ENCODE measurements around the gene DLGAP4. TPM values are rescaled to one million over a fixed set of nuclear protein-coding genes. Genes with fewer than 3 reads are reported as not detected.
"Not testable (repeated sequence)": the region's sequence is repeated elsewhere in the genome, so short reads cannot be mapped to it uniquely, and the experiment has no call there.

DLGAP4 gene
- total RNA-seq, 1 donor from 2014 or later, result 47.4 TPM

DNA sequence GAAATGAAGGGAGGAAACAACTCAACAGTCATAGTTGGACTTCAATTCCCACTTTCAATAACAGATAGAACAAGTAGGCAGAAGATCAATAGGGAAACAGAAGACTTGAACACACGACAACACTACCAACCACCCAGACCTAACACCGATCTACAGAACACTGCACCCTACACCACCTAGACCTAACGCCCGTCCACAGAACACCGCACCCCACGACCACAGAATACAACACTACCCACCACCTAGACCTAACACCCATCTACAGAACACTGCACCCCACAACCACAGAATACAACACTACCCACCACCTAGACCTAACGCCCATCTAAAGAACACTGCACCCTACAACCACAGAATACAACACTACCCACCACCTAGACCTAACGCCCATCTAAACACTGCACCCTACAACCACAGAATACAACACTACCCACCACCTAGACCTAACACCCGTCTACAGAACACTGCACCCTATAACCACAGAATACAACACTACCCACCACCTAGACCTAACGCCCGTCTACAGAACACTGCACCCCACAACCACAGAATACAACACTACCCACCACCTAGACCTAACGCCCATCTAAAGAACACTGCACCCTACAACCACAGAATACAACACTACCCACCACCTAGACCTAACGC lies 258.1 kb downstream of the DLGAP4 start:
- DNase-seq (ENCODE audit: low read depth), result not testable (repeated sequence)

DNA sequence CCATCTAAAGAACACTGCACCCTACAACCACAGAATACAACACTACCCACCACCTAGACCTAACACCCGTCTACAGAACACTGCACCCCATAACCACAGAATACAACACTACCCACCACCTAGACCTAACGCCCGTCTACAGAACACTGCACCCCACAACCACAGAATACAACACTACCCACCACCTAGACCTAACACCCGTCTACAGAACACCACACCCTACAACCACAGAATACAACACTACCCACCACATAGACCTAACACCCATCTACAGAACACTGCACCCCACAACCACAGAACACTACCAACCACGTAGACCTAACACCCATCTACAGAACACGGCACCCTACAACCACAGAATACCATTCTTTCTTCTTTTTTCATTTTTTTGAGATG lies 258.6 kb downstream of the DLGAP4 start:
- not testable (repeated sequence) for DNase-seq (ENCODE audit: low read depth)

DNA sequence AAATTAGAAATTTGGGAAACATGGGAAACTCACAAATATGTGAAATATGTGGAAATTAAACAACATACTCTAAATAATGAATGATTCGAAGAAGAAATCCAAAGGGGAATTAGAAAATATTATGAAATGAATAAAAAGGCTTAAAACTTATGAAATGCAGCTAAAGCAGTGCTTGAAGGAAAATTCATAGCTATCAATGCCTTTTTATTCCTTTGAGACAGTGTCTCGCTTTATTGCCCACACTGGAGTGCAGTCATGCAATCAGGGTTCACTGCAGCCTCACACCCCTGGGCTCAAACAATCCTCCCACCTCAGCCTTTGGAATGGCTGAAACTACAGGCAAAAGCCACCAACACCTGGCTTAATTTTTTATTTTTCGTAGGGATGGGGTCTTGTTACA lies 259.4 kb downstream of the DLGAP4 start:
- DNase-seq (ENCODE audit: low read depth), result no peak

DNA sequence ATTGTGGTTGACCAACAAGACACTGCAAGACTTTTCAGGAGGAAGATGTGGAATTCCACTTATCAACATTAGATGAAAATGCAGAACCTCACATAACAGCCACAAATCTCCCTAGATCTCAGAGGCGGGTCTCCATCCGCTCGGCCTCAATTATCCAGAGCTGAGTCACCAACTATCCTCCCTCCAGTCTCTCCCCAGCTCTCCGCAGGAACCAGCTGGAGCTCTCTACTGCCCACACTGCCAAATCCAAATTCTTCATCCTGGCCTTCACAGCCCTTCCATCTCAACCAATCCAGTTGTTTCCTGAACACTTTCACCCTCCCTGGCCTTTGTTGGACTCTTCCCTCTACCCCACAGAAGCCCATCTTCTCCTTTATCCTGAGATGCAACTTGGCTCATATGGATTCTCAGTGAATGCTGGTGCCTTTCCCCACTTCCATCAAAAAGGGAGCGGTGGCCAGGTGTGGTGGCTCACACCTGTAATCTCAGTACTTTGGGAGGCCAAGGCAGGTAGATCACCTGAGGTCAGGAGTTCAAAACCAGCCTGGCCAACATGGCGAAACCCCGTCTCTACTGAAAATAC lies 263.8 kb downstream of the DLGAP4 start:
- DNase-seq (ENCODE audit: low read depth), result no peak

DNA sequence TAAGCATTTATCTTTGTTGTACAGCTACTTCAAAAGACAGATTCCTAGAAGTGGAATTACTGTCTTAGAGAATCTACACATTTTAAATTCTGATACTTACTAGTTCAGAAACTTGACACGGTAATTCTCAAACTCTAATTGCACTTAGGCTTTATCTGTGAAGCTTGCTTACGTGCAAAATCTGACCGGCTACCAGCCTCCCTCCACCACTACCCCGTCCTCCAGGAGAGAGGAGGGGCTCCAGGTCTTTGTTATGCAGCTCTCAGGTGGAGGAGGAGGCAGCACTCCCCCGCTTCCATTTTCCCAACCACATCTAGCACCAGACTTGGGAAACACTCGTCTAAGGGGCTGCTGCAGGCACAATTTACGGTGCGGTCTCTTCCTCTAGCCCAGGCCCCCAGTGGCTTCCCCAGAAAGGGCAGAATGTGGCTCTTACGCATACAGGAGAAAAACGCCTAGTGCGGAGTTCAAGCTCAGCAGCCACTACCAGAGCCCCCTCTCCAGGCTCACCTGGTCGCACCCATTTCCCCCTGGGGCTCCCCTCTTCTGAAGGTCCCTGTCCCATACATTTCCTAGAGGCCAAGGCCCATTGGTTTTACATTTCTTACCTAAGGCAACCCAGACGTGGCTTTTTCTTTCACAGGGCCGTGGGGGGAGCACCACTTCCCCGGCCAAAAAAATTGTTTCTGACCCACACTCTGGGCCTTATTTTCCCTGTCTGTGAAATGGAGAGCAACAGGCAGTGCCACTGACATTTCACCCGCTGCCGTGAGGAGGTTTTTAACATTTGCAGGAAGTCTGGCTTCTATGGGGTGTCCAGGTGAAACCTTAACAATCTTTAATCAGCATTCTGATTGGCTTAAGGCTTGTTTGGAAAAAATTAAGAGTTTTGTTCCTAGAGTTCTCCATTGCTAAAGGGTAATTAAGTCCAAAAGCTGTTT lies 265.7 kb downstream of the DLGAP4 start:
- DNase-seq (ENCODE audit: low read depth), result no peak

DNA sequence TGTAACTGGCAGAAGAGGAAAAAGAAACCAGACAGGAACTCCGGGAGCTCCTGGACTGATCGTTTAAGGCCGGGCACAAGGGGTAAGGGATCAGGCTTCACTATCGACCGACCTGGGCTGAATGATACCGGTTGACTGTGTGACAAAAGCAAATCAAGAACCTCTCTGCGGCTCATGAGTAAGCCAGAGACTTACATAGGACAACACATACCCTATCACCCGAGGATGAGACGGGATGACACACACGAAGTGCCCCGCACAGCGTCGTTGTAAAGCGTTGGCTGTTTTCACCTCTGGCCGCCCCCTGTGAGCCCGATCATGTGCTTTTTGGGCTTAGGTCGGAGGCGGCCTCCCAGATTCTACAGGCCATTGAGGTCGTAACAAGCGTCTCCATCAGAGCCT lies 266.6 kb downstream of the DLGAP4 start:
- peak; percentile 39 for DNase-seq (ENCODE audit: low read depth)

DNA sequence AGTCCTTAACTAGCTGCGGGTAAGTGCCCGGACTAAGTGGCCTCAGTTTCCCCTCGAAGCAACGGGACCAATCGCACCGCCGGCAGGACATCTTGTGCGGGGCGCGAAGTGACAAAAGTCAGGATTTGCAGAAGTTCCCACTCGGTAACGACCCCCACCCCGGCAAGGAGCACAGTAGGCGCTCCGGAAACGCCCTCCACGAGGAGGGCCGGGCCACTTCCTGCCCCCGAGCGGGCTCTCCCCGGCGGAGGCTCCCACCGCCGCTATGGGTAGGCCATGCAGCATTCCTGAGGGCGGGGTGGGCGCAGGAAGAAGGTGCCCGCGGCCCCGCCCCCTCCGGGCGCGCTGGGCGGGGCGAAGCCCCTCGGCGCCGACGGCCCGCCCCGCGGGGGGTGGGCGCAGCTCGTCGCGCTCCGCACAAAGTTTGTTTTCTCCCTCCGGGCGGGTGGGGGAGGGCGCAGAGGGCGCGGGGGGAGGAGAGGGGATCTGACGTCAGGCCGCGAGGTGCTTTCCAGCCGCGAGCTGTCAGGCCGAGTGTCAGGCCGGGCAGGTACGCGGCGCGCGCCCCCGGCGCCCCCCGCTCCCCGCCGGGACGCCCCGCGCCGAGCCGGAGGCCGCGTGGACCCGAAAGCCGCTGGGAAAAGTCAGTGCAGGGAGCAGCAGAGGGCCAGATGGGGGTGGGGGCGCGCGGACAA lies 267.1 kb downstream of the DLGAP4 start, which contains the start of gene TGIF2:
Gene TGIF2 (plus strand): TSS at position 495 of the 695 bp plus-strand sequence. CDS start 5,178 bp downstream, outside the sequence.
- DNase-seq (ENCODE audit: low read depth), result peak; percentile 55

DNA sequence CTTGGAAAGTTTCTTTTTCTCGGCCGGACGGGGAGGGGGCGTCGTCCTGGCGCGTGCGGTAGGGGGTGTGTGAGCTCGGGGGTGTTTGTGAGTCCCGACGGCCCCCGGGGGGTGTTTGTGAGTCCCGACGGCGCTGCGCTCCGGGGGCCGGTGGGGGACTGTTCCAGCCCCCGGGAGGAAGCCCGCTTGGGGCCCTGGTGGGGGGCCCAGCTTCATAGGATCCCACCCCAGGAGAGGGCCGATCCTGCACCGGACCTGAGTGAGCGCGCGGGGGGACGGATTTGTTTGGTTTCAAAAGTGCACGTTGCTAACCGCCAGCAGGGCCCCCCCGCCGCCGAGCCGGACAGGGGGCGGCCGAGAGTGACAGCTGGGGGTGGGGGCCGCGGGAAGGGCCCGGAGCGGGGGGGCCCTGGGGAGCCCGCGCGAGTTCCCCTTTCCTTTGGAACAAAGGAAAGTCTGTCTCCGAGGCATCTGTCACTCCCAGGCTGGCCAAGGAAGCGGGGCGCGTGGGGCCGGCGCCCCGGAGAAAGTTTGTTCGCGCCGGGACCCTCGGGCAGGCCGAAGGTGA lies 267.7 kb downstream of the DLGAP4 start:
- DNase-seq (ENCODE audit: low read depth), result no peak

DNA sequence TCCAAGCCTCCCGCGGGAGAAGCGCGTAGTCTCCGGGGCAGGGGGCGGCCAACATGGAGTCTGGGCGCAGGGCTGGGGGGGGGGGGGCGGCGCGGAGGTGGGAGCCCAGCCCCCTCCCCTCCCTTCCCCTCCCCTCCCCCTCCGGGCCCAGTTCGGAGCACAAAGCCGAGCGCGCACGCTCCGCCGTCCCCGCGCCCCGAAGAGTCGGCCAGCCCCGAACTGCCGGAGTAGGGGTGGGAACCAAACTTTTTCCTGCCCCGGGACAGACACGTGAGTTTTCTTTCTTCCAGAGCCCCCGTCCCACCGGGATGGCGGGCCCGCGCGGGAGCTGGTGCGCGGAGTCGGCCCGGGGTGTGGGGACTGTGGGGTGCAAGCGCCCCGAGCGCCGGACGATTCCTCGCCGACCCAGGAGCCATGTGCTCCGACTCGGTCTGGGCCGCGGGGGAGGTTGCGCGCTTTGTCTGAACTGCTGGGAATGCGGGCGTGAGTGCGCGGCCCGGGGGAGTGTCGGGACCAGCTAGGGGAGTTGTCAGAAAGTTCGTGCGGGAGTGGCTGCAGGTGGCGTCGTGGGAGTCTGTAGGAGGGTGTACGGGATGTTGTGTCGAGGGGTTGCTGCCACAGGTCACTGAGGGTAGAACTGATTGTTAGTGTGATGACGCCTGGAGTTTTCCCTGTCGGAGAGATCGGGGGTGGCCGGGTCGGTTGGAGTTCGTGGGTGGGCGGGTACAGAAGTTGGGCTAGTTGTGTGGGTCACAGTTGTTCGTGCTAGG lies 268.4 kb downstream of the DLGAP4 start:
- peak; percentile 18 for DNase-seq (ENCODE audit: low read depth)

DNA sequence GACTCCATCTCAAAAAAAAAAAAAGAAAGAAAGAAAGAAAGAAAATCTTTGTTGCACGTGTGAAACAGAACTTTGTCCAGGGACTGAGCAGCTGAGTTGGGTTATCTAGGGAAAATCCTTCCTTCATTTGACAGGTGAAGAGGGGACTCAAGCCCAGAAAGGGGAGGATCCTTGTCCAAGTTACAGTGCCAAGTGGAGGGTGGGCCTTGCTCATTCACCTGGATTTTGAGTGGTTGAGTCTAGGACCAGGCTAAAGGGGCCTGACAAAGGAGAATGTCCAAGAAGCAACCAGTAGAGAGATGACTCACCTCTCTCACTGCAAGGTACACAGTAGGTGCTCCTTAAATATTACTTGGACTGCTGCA lies 269.9 kb downstream of the DLGAP4 start:
- no peak for DNase-seq (ENCODE audit: low read depth)

Other genes starting within 250 kb of the DLGAP4 start
- gene EPB41L1, start 151.6 kb upstream of the DLGAP4 start, total RNA-seq, result 20.3 and 47.7 TPM in 2 replicates
- gene AAR2, start 69.9 kb upstream of the DLGAP4 start, total RNA-seq, result 18.6 and 34.0 TPM in 2 replicates
- 1.6 and 3.5 TPM in 2 replicates for gene MYL9, start 235.2 kb downstream of the DLGAP4 start, total RNA-seq

Data from renal cortical epithelial cell (primary cell).